Measurements from ENCODE around the gene ALDH1A3.

ALDH1A3 gene

DNA sequence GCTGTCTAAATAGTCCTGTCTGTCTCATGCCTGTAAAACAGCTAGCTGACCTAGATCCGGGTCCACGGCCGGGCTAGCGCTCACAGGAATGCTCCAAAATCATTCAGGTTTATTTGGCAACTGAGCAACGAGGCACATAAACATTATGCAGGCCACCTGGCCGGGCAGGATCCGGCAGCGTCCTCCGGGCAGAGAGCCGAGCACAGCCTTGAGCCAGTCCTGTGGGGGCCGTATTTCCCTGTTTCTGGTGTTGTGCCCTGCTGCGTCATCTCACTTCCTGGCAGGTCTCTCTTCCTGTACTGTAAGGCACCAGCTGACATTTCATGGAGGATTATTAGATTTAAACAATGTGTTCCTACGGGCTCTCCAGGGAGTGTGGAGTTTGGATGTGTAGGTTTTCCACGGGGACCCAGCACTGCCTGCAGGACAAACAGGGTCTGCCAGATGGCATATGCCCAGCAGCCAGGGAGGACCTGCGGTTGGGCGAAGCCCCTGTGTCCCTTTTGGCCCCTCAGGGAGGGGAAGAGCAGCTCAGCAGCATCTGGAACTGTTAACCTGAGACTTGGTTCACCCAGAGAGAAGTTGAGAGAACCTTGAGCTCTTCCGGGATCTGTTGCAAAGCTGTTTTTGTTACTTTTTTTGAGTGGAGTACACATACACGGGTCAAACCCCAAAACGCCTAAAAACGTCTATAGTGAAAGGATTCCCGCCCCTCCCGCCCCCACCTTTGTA is 23.0 kb downstream of the ALDH1A3 start:
- DNase-seq (ENCODE audit: low spot score): peak; percentile 18

DNA sequence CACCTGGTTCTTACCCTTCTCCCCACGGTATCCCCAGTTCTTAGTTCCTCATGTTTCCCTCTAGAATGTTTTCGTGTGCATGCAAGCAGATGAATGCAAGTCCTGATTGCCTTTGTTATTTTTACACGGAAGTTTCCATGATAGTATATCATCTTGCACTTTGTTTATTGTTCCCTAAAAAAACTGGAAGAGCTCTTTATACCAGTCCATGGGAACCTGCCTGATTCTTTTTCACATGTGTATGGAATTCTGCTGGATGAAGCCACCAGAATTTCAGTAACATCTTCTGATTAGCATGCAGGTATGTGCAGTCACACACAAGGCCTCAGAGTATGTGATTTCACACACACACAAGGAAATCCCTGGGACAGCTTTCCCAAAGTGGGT is 23.5 kb downstream of the ALDH1A3 start:
- DNase-seq (ENCODE audit: low spot score): no peak

GRCh38 chr15:100905850-100906249 is 26.2 kb downstream of the ALDH1A3 start:
- DNase-seq (ENCODE audit: low spot score): no peak

- no peak for DNase-seq (ENCODE audit: low spot score)
Observed at GRCh38 chr15:100908466-100908865, 28.8 kb downstream of the ALDH1A3 start.

- DNase-seq (ENCODE audit: low spot score): no peak
Observed at GRCh38 chr15:100909565-100909964, 29.9 kb downstream of the ALDH1A3 start.

DNA sequence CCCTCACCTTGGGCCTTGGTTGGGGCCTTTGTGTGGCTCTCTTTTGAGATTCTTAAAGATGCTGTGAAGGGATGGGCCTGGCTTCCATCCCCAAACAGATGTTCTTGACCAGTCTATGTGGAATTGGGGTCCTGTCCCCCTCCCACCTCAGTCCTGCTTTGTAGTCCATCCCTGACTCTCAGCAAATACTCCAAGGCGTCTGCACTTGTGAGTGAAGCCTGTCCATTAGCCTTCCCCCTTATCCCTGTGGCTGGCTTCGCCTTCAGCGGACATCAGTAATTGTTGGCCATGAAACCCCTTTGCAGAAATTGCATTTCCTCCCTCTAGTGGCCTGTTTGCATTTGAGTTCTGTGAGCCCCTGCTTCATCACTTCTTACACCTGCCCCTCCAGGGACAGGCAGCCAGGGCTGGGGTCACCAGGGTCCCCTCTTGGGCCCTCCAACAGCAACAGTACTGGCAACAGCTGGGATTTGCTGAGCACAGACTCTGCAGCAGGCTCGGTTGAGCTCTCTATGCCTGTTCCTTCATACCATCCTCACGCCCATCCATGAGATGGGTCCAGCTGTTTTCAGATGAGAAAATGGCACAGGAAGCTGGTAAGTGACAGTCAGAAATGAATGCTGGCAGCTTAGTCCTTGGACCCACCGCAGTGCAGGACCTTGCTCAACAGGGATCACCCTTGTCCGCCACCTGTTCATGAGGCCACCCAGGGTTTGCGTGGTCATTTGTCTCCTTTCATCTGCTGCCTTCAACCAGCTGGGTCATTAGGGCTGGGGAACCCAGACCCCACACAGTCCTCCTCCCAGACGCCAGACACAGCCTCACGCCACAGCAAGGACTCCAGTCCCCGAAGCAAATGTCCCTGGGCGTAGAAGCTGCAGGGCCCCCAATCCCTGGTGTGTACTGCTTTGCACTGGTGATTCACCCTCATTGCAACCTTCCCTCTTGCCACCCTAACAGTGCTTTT is 30.6 kb downstream of the ALDH1A3 start:
- DNase-seq (ENCODE audit: low spot score): no peak

DNA sequence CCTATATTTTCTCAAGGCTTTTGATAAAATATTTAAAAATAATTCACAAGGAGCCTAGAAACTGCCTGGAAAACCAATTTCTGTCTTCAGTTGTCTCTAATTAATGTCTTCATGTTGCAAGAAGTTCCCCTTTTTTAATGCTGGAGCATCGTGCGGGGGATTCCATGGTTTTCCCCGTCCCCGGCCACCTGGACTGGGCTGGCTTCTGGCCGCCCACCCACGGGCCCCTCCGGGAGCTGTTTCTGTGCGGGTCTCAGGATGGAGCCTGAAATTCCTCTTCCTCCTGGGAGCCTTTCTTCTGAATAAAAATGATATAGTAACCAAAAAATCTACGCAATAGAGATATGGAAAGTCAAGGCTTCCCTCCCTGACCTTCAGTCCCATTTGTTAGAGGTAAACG is 31.5 kb downstream of the ALDH1A3 start:
- no peak for DNase-seq (ENCODE audit: low spot score)

DNA sequence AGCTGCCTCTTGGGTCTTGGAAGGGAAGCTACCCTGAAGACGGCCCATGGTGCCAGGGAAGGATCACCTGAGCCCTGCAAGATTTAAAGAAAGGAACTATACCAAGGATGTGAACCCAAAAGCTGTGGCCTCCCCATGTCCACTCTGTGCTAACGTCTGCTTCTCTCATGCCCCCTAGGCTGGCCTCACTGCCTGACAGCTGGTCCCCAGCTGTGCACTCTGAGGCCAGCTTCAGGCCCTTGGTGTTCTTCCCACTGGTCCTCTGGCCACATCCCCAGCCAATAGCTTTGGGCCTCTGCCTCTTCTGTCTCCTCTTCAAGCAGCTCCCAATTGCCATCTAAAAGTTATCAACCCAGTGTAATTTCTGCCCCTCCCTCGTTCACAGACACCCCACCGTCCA is 34.3 kb downstream of the ALDH1A3 start:
- no peak for DNase-seq (ENCODE audit: low spot score)

DNA sequence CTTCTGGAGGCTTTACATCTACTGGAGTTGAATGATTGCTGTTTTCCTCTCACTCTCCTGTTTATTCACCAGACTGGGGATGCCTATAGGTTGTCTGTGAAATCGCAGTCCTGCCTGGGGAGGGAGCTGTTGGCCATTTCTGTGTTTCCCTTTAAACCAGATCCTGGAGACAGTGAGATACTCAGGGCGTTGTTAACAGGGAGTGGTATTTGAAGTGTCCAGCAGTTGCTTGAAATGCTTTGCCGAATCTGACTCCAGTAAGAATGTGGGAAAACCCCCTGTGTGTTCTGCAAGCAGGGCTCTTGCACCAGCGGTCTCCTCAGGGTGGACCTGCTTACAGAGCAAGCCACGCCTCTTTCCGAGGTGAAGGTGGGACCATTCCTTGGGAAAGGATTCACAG is 35.2 kb downstream of the ALDH1A3 start:
- no peak for DNase-seq (ENCODE audit: low spot score)

- peak; percentile 50 for DNase-seq (ENCODE audit: low spot score)
Observed at GRCh38 chr15:100918034-100918689, 38.5 kb downstream of the ALDH1A3 start.

DNA sequence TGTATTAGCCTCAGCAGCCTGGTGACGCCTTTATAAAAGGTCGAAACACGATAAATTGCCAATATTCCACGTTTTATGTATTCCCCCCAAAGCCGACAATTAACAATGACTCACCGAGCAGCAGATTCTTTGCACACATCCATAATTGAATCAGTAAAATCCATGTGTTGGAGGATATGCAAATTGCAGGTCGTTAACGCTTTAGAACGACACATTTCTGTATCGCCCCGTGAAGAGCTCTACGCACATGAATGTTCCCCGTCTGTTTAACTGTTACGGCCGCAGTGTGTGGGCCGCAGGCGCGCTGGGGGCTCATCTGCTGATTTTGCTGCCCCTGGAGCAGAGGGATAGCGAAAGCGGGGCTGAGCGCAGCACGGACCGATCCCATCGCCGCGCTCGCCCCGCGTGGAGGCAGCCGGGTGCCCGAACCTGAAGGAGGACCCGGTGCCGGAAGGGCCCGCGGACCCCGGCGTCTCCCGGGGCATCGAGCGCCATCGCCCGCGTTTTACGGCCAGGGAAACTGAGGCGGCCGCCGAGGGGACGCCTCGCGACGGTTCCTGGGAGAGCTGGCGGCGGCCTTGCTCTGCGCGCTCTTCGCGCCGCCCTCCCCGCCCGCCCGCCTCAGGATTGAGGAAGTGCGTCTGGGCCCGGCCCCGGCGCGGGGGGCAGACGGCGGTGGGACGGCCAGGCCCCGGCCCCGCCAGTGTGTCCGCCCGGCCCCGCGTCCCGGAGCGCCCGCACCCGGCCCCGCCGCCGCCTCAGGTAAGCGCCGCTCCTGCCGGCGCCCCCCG is 39.3 kb downstream of the ALDH1A3 start, which contains the start of gene LRRK1:
Gene LRRK1 (plus strand): TSS at position 668 of the 791 bp plus-strand sequence. CDS start 5,276 bp downstream, outside the sequence.
- no peak for DNase-seq (ENCODE audit: low spot score)

DNA sequence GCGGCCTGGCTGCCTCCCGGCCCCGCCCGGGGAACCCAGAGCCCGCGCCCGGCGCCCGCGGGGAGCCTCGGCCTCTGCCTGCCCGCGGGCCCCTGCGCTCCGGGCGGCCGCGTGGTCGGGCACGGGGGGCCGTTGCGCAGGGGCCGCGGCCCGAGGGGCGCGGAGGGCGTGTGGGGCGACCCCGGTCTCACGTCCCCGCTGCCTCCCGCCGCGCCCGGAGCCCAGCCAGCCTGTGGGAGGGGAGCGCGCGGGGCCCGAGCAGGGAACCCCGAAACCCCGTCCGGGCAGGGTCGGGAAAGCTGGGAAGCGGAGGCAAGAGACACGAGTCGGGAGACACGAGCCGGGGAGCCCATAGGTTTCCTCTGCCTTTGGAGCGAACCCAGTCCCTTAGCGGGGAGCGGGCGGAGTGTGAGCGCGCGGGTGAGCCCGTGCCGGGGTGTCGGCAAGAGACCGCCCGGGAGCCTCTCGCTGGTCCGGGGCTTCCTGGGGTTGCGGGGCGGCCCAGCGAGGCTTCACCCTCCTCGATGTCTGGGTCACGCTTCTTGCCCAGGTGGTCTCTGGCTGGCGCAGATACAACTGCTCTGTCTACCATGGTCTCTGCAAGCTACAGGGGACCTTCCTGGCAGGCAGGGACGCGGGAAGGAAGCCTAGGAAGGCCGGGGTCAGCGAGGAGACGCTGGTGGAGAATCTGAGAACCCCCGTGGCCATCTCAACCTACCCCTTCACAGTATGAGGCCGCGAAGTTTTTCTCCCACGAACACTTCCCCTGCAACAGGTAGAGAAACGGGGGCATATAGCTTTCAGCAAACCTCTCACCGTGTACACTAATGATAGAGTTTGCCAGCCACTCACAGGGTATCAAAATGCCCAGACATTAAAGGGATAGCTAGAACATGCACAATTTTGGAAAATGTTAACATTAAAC is 40.1 kb downstream of the ALDH1A3 start:
- no peak for DNase-seq (ENCODE audit: low spot score)

- DNase-seq (ENCODE audit: low spot score): no peak
Observed at GRCh38 chr15:100920516-100921135, 41.0 kb downstream of the ALDH1A3 start.

DNA sequence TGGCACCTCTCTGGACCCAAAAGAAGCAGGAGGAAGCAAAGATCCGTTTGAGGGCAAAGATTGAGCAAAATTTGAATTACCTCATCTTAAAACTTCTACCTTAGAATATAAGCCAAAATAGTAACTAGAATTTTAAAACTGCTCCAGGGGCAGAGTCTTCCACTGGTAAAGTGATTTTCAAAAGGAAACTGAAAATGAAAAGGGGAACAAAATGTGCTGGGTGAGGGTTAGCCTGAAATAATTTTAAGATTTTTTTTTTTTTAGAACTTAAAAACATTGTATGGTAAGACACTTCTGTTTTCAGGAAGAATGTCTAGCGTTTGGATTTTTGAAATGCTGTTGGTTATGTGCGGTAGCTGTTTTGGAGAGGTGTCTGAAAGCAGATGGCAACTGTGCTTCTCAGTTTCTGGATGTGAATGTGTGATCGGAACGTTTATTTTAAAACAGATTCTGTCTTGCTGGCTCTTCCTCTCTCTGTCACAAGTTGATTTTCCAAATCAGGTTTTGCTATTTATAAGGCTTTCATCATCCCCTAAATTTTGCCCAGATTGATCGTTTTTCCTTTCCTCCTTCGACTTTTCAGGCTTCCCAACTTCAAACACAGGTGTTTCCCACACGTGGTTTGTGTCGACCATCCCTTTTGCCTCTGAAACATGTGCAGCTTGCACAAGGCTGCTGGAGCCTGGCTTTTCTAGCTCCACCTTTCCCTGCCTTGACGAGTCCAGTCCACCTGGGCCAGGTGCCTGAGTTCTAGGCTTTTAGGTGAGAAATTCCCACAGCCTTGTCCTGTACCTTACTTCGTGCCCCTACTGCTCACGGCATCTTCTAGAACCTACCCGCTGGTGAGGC is 42.8 kb downstream of the ALDH1A3 start:
- DNase-seq (ENCODE audit: low spot score): peak; percentile 35

DNA sequence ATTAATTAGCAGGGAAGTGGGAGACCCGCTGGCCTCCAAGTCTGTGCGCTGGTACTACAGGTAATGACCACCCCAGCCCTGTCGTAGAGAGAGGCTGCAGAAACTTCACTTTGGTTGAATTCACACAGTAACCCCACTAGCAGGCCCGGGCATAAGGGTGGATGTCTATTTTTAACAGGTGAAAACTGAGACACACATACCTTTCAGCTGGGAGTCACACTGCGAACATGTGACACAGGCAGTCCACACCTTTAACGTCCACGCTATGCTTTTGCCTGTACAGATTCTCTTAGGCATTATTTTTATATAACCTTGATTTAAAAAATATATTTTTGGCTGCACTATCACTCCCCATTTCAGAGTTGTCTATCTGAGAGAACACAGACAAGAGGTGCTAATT is 43.4 kb downstream of the ALDH1A3 start:
- DNase-seq (ENCODE audit: low spot score): no peak

- DNase-seq (ENCODE audit: low spot score): no peak
Observed at GRCh38 chr15:100923902-100924301, 44.3 kb downstream of the ALDH1A3 start.

- no peak for DNase-seq (ENCODE audit: low spot score)
Observed at GRCh38 chr15:100924436-100924835, 44.8 kb downstream of the ALDH1A3 start.

DNA sequence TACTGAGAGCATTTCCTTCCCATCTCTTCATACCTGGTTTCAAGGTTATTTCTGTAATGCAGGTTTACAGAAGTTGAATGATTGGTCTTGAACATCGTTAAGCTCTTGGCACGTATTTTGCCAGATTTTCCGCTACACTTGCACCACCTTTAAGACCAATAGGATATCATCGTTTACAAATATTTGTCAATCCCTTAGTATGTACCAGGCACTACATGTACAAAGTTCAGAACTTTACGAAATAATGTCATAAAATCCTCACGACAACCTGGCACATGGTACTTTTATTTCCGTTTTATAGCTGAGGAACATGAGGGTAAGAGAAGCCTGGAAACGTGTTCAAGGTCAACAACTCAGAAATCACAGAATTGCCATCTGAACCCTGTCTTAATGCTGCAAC is 45.8 kb downstream of the ALDH1A3 start:
- no peak for DNase-seq (ENCODE audit: low spot score)

DNA sequence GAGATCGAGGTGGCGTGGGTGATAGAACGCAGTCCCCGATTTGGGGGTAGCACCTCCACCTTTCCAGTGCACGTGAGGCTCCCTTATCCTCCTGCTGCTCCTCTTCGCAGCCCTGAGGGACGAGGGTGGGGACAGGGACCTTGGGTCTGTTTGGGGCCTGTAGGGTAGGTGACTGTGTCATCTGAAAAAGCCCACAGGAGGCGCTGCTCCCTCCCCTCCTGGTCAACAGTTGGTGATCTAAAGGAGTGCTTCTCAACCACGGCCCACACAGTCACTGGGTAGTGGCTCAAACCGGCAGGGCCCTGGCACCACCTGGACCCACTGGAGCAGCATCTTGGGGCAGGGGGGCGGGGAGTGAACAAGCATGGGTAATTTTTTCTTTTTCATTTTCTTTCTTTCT is 46.6 kb downstream of the ALDH1A3 start:
- DNase-seq (ENCODE audit: low spot score): no peak
